Measurements from ENCODE around the gene NSMCE4A. TPM values are rescaled to one million over a fixed set of nuclear protein-coding genes. Genes with fewer than 3 reads are reported as not detected.
A peak's percentile ranks its signal among the peaks of the same experiment; 100 is the strongest.
"Not testable (repeated sequence)": the region's sequence is repeated elsewhere in the genome, so short reads cannot be mapped to it uniquely, and the experiment has no call there.

The NSMCE4A gene
- total RNA-seq, 1 experiment from 2014 or later, result 111 TPM

GRCh38 chr10:121999301-121999700, 24.3 kb upstream of the NSMCE4A start:
- BruUV-seq (replicated peaks), result no TSS peak
- intact Hi-C loops (cut with micrococcal nuclease; ENCODE audit: unreplicated experiment), result no loop called here
- Mint-ChIP-seq H3K36me3 (ENCODE audit: insufficient read depth, unreplicated experiment) (no peaks in the 10 kb centered on the region), H3K4me3 (ENCODE audit: unreplicated experiment) (no peak overlapping the region), H3K9me3 (ENCODE audit: unreplicated experiment) (peaks cover 44% of the 10 kb centered on the region), H3K27me3 (ENCODE audit: insufficient read depth, unreplicated experiment) (no peaks in the 10 kb centered on the region), H3K27ac (ENCODE audit: unreplicated experiment) (peak overlapping the region; percentile 23), H3K4me1 (ENCODE audit: low read depth, unreplicated experiment) (peaks cover 18% of the 10 kb centered on the region)
- CTCF ChIA-PET, result no interaction called here
- Histone ChIP-seq H3K9me3 (peaks cover 7% of the 10 kb centered on the region), H3K4me1 (peaks cover 13% of the 10 kb centered on the region), H3K27me3 (replicated peaks; ENCODE audit: control insufficient read depth, insufficient read depth, low read length) (no peaks in the 10 kb centered on the region), H3K4me3 (ENCODE audit: low read depth, low read length) (no peak overlapping the region), H3K36me3 (ENCODE audit: control insufficient read depth, insufficient read depth, low read length) (no peaks in the 10 kb centered on the region)
- no peak for DNase-seq
- POLR2A ChIA-PET, result no interaction called here
- TF ChIP-seq CTCF (IDR thresholded peaks at IDR 0.05; ENCODE audit: insufficient read depth in 1 of 2, low read depth in 1 of 2, low read length in 1 of 2, severe bottlenecking in 1 of 2, unreplicated experiment in 1 of 2), result no peak

- ChIA-PET POLR2A (no interaction called here), CTCF (no interaction called here)
- Mint-ChIP-seq H3K27me3 (ENCODE audit: insufficient read depth, unreplicated experiment) (no peaks in the 10 kb centered on the region), H3K36me3 (ENCODE audit: insufficient read depth, unreplicated experiment) (no peaks in the 10 kb centered on the region), H3K27ac (ENCODE audit: unreplicated experiment) (no peak overlapping the region), H3K9me3 (ENCODE audit: unreplicated experiment) (peaks cover 42% of the 10 kb centered on the region), H3K4me1 (ENCODE audit: low read depth, unreplicated experiment) (peaks cover 26% of the 10 kb centered on the region), H3K4me3 (ENCODE audit: unreplicated experiment) (no peak overlapping the region)
- H3K36me3 ChIP-seq (ENCODE audit: control insufficient read depth, insufficient read depth, low read length), result no peaks in the 10 kb centered on the region
- H3K27me3 ChIP-seq (replicated peaks; ENCODE audit: control insufficient read depth, insufficient read depth, low read length), result no peaks in the 10 kb centered on the region
- H3K9me3 ChIP-seq, result peaks cover 7% of the 10 kb centered on the region
- H3K4me3 ChIP-seq (ENCODE audit: low read depth, low read length), result no peak overlapping the region
- intact Hi-C loops (cut with micrococcal nuclease; ENCODE audit: unreplicated experiment), result no loop called here
- no peak for TF ChIP-seq CTCF (IDR thresholded peaks at IDR 0.05; ENCODE audit: insufficient read depth in 1 of 2, low read depth in 1 of 2, low read length in 1 of 2, severe bottlenecking in 1 of 2, unreplicated experiment in 1 of 2)
- peaks cover 21% of the 10 kb centered on the region for H3K4me1 ChIP-seq
- no peak for DNase-seq
- BruUV-seq (replicated peaks), result no TSS peak
Measured at GRCh38 chr10:121998462-121998861, 23.4 kb upstream of the NSMCE4A start.

- H3K9me3 ChIP-seq, result no peaks in the 10 kb centered on the region
- H3K27ac Mint-ChIP-seq (ENCODE audit: unreplicated experiment), result peak overlapping the region; percentile 89
- H3K4me3 Mint-ChIP-seq (ENCODE audit: unreplicated experiment), result peak overlapping the region; percentile 80
- CTCF ChIA-PET, result no interaction called here
- peak overlapping the region; percentile 20 for H3K4me3 ChIP-seq (ENCODE audit: low read depth, low read length)
- TF ChIP-seq CTCF (IDR thresholded peaks at IDR 0.05; ENCODE audit: insufficient read depth in 1 of 2, low read depth in 1 of 2, low read length in 1 of 2, severe bottlenecking in 1 of 2, unreplicated experiment in 1 of 2), result no peak
- H3K4me1 ChIP-seq, result peaks cover 24% of the 10 kb centered on the region
- peak; percentile 64 to 73 for DNase-seq
- H3K9me3 Mint-ChIP-seq (ENCODE audit: unreplicated experiment), result peaks cover 2% of the 10 kb centered on the region
- intact Hi-C loops (cut with micrococcal nuclease; ENCODE audit: unreplicated experiment), result loop anchor here (1.0 to 2.0 kb wide), 2 partner anchors 25 to 56 kb away; no protein-coding TSS in a partner anchor
- POLR2A ChIA-PET, result interaction anchor here (0.6 to 1.4 kb wide), 3 partner anchors 12 to 67 kb away, joined by 3 to 6 read pairs (median 5); partner anchors contain the start of gene ATE1
- H3K36me3 ChIP-seq (ENCODE audit: control insufficient read depth, insufficient read depth, low read length), result no peaks in the 10 kb centered on the region; the same call in 1 of the 2 replicates
- no peaks in the 10 kb centered on the region for H3K27me3 ChIP-seq (replicated peaks; ENCODE audit: control insufficient read depth, insufficient read depth, low read length)
- H3K36me3 Mint-ChIP-seq (ENCODE audit: insufficient read depth, unreplicated experiment), result no peaks in the 10 kb centered on the region
- no TSS peak for BruUV-seq (replicated peaks)
- no peaks in the 10 kb centered on the region for H3K27me3 Mint-ChIP-seq (ENCODE audit: insufficient read depth, unreplicated experiment)
- peaks cover 26% of the 10 kb centered on the region for H3K4me1 Mint-ChIP-seq (ENCODE audit: low read depth, unreplicated experiment)
Measured at GRCh38 chr10:121994429-121994941, 19.5 kb upstream of the NSMCE4A start.

- H3K27ac Mint-ChIP-seq (ENCODE audit: unreplicated experiment); H3K9me3 Mint-ChIP-seq (ENCODE audit: unreplicated experiment); BruUV-seq (replicated peaks); H3K27me3 ChIP-seq (replicated peaks; ENCODE audit: control insufficient read depth, insufficient read depth, low read length); H3K4me3 ChIP-seq (ENCODE audit: low read depth, low read length); H3K4me3 Mint-ChIP-seq (ENCODE audit: unreplicated experiment); intact Hi-C loops (cut with micrococcal nuclease; ENCODE audit: unreplicated experiment); POLR2A ChIA-PET; H3K27me3 Mint-ChIP-seq (ENCODE audit: insufficient read depth, unreplicated experiment); H3K36me3 ChIP-seq (ENCODE audit: control insufficient read depth, insufficient read depth, low read length); H3K9me3 ChIP-seq; DNase-seq; CTCF ChIA-PET; H3K36me3 Mint-ChIP-seq (ENCODE audit: insufficient read depth, unreplicated experiment): not testable (repeated sequence)
- H3K4me1 ChIP-seq, result peaks cover 35% of the 10 kb centered on the region
- H3K4me1 Mint-ChIP-seq (ENCODE audit: low read depth, unreplicated experiment), result peaks cover 24% of the 10 kb centered on the region
Measured at GRCh38 chr10:121991727-121992126, 16.7 kb upstream of the NSMCE4A start.
